Cardiac fibroblast (primary cell): ENCODE measurements around the gene ADARB1.

Source experiments
- DNase-seq, 2 donors: peaks; one replicate each; pipeline versions ENCODE4 v3.0.0 to v3.0.0-alpha.2; 2010; ENCODE audit warnings: low read depth in 2 of 2
- H3K4me3 ChIP-seq, 2 donors: replicated peaks in 1 of 2; 1 replicate in 1 of 2; 2 replicates in 1 of 2; pipeline ENCODE4 v1.5.1; 2011; ENCODE audit warnings: low read depth in 2 of 2, low read length in 2 of 2, mild to moderate bottlenecking in 2 of 2, moderate library complexity in 1 of 2
- CTCF ChIP-seq: IDR thresholded peaks from one replicate; pipeline ENCODE4 v1.5.1; 2011; ENCODE audit warnings: low read depth, mild to moderate bottlenecking, low read length, inconsistent platforms

Gene ADARB1

GRCh38 chr21:45257673-45258341 lies 183.4 kb downstream of the ADARB1 start:
- no peak overlapping the region for H3K4me3 ChIP-seq
- TF ChIP-seq CTCF = no peak
- no peak for DNase-seq

- DNase-seq = no peak
- TF ChIP-seq CTCF = no peak
- no peak overlapping the region for H3K4me3 ChIP-seq
Measured at GRCh38 chr21:45258466-45258865, 184.1 kb downstream of the ADARB1 start.

GRCh38 chr21:45259206-45259840 lies 184.9 kb downstream of the ADARB1 start:
- DNase-seq = no peak
- H3K4me3 ChIP-seq = no peak overlapping the region
- no peak for TF ChIP-seq CTCF

- no peak for DNase-seq
- TF ChIP-seq CTCF = no peak
- no peak overlapping the region for H3K4me3 ChIP-seq
Measured at GRCh38 chr21:45260191-45260825, 185.9 kb downstream of the ADARB1 start.

- no peak for TF ChIP-seq CTCF
- no peak for DNase-seq
- H3K4me3 ChIP-seq = no peak overlapping the region
Measured at GRCh38 chr21:45261093-45261492, 186.7 kb downstream of the ADARB1 start.

GRCh38 chr21:45262041-45262581 lies 187.7 kb downstream of the ADARB1 start:
- no peak overlapping the region for H3K4me3 ChIP-seq
- DNase-seq = no peak
- TF ChIP-seq CTCF = no peak
